MCF 10A (cell line): ENCODE measurements around the gene LPO. TPM values are rescaled to one million over a fixed set of nuclear protein-coding genes. Genes with fewer than 3 reads are reported as not detected.

Experiments used
- BruUV-seq: library from RNA; stranded (reverse); fragments of 400-500 nt; replicated peaks from 2 replicates; lab custom pipeline; 2021; lab: Mats Ljungman, UMichigan
- CTCF ChIA-PET: fragments of 300-600 bp; sonication (Branson Sonifier 250); formaldehyde crosslinking; extraction: SDS; loops from one replicate; lab custom pipeline; 2021; ENCODE audit warnings: antibody characterized with exemption, inconsistent platforms; lab: Yijun Ruan, JAX
- POLR2A ChIA-PET: fragments of 300-600, 350-650 bp; sonication (Branson Sonifier 250); formaldehyde crosslinking; extraction: SDS; loops from one replicate; lab custom pipeline; 2020; ENCODE audit warnings: antibody characterized with exemption, inconsistent platforms; lab: Yijun Ruan, JAX
- DNase-seq: peaks from one replicate; pipeline ENCODE4 v3.0.0-alpha.2; 2018; ENCODE audit not compliant: unreplicated experiment
- H3K27ac Mint-ChIP-seq: one replicate; pipeline ENCODE4 v1.8.0; 2022; ENCODE audit warnings: mild to moderate bottlenecking, low read depth, mixed read lengths; ENCODE audit not compliant: unreplicated experiment
- H3K27me3 Mint-ChIP-seq: one replicate; pipeline ENCODE4 v1.8.0; 2022; ENCODE audit warnings: mixed read lengths; ENCODE audit not compliant: insufficient read depth, unreplicated experiment
- H3K36me3 Mint-ChIP-seq: one replicate; pipeline ENCODE4 v1.8.0; 2022; ENCODE audit warnings: mild to moderate bottlenecking, moderate library complexity, mixed read lengths; ENCODE audit not compliant: insufficient read depth, unreplicated experiment
- H3K4me1 Mint-ChIP-seq: one replicate; pipeline ENCODE4 v1.8.0; 2022; ENCODE audit warnings: mixed read lengths; ENCODE audit not compliant: insufficient read depth, unreplicated experiment
- H3K4me3 Mint-ChIP-seq: one replicate; pipeline ENCODE4 v1.8.0; 2022; ENCODE audit warnings: mild to moderate bottlenecking, moderate library complexity, mixed read lengths; ENCODE audit not compliant: unreplicated experiment
- H3K9me3 Mint-ChIP-seq: one replicate; pipeline ENCODE4 v1.8.0; 2022; ENCODE audit warnings: mixed read lengths; ENCODE audit not compliant: unreplicated experiment
- intact Hi-C: fragments of 100-400 bp; cut with micrococcal nuclease; formaldehyde crosslinking; loops from 2 replicates; pipeline ENCODE4 v1.14.1; 2022
- total RNA-seq: library from RNA; stranded (reverse); gene quantifications from 2 replicates; pipeline ENCODE4 v1.2.3, GENCODE V29; 2022
- TF ChIP-seq, protein P1 (sequence below): fragments of 200-600 bp; IDR thresholded peaks from one replicate; pipeline ENCODE4 v1.8.0; 2022; ENCODE audit warnings: antibody characterized with exemption, mild to moderate bottlenecking; ENCODE audit not compliant: unreplicated experiment

LPO gene
- total RNA-seq, 1 experiment from 2014 or later, result not detected

DNA sequence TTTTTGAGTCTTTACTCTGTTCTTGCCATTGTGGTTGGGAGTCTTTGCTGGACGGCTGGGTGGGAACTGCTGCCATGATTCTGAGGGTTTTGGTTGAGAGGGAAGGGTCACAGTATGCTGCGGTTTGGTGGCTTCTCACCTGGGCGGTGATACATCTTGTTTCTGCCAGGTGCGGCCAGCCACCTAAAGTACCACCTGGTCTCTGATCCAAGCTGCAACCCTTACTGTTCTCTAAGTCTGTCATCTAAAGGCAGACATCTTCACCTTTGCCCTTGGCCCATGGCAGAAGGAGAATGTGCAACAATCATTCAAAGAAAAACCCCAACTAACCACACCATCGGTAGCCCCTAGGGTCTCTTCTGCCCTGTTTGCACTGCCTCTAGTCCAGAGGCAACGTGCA lies 62.0 kb downstream of the LPO start:
- Mint-ChIP-seq H3K27me3 (peaks cover 60% of the 10 kb centered on the region), H3K27ac (no peak overlapping the region), H3K4me3 (no peak overlapping the region), H3K4me1 (no peaks in the 10 kb centered on the region), H3K9me3 (no peaks in the 10 kb centered on the region), H3K36me3 (no peaks in the 10 kb centered on the region)
- TF ChIP-seq, protein P1, sequence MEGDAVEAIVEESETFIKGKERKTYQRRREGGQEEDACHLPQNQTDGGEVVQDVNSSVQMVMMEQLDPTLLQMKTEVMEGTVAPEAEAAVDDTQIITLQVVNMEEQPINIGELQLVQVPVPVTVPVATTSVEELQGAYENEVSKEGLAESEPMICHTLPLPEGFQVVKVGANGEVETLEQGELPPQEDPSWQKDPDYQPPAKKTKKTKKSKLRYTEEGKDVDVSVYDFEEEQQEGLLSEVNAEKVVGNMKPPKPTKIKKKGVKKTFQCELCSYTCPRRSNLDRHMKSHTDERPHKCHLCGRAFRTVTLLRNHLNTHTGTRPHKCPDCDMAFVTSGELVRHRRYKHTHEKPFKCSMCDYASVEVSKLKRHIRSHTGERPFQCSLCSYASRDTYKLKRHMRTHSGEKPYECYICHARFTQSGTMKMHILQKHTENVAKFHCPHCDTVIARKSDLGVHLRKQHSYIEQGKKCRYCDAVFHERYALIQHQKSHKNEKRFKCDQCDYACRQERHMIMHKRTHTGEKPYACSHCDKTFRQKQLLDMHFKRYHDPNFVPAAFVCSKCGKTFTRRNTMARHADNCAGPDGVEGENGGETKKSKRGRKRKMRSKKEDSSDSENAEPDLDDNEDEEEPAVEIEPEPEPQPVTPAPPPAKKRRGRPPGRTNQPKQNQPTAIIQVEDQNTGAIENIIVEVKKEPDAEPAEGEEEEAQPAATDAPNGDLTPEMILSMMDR, result no peak
- ChIA-PET CTCF (no interaction called here), POLR2A (no interaction called here)
- no peak for DNase-seq
- BruUV-seq, result no TSS peak
- intact Hi-C loops, result no loop called here

DNA sequence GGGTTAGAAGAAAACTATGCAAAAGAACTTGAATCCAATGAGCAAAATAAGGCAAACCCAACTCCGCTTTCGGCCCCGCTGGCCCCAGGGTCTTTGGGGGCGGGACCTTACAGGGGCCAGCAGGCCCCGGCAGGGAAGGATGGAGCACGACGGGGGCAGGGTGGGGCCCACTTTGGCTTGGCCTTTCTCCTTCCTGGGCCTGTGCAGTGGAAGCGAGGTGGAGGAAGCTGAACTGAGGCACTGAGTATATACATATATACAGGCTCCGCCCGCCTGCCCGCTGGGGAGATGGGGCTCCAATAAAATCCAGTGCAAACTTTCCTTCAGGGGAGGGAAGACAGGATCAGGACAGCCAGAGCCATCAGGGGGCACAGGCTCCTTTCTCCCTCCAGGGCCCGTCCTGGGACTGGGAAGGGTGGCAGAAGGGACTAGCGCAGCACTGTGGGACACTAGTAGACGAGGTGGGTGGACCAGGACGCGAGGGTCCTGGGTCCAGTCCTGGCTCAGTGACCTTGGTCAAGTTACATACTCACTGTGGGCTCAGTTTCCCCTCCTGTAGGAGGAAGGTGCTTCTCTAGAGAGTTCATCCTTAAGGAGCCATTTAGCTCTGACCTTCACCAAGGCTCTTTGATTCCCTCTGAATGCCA lies 63.2 kb downstream of the LPO start:
- no peaks in the 10 kb centered on the region for H3K9me3 Mint-ChIP-seq
- no peak overlapping the region for H3K27ac Mint-ChIP-seq
- H3K36me3 Mint-ChIP-seq, result no peaks in the 10 kb centered on the region
- no peak overlapping the region for H3K4me3 Mint-ChIP-seq
- no peak for DNase-seq
- CTCF ChIA-PET, result interaction anchor here (0.5 to 0.7 kb wide), 2 partner anchors 16 to 126 kb away, joined by 5 read pairs; no protein-coding TSS in a partner anchor
- POLR2A ChIA-PET, result no interaction called here
- H3K27me3 Mint-ChIP-seq, result peaks cover 63% of the 10 kb centered on the region
- TF ChIP-seq, protein P1, result no peak
- BruUV-seq, result no TSS peak
- intact Hi-C loops, result no loop called here
- no peaks in the 10 kb centered on the region for H3K4me1 Mint-ChIP-seq

DNA sequence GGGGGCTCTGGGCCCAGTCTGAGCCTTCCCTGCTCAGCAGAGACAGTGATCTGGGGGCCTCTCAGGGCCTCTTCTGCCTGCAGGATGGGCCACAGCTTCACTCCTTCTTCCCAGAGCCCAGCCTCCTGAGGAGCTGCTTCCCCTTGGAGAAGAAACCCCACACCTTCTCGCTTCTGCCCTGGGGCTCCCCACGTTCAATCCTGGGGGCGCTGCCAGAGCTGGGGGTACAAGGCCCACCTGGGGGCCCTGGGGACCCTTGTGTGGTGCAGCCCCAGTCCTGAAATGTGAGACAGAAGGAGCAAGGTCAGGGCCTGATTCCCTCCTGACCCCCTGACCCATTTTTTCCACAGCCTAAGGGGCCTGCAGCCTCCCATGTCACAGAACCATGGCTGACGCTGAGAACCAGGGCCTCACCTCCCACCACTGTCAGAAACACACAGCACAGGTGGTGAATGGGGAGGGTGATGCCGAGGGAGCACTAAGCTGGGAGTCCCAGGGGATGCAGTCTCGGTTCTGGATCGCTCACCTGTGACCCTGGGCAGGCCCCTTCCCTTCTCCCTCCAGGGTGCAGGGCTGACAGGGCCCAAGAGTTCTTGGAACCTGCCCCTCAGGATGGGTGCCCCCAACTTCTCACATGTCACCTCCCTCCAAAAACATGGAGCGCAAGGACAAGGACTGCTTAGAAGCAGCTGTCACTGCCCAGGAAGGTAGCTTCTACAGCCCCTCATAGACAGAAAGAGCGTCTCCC lies 64.0 kb downstream of the LPO start:
- TF ChIP-seq, protein P1, result no peak
- peaks cover 67% of the 10 kb centered on the region for H3K27me3 Mint-ChIP-seq
- no peak overlapping the region for H3K4me3 Mint-ChIP-seq
- BruUV-seq, result no TSS peak
- no peak overlapping the region for H3K27ac Mint-ChIP-seq
- H3K4me1 Mint-ChIP-seq, result no peaks in the 10 kb centered on the region
- H3K9me3 Mint-ChIP-seq, result no peaks in the 10 kb centered on the region
- ChIA-PET POLR2A (no interaction called here), CTCF (interaction anchor here (0.5 to 2.4 kb wide), 6 partner anchors 15 to 767 kb away, joined by 3 to 20 read pairs (median 5); no protein-coding TSS in a partner anchor)
- intact Hi-C loops, result no loop called here
- no peak for DNase-seq
- no peaks in the 10 kb centered on the region for H3K36me3 Mint-ChIP-seq

DNA sequence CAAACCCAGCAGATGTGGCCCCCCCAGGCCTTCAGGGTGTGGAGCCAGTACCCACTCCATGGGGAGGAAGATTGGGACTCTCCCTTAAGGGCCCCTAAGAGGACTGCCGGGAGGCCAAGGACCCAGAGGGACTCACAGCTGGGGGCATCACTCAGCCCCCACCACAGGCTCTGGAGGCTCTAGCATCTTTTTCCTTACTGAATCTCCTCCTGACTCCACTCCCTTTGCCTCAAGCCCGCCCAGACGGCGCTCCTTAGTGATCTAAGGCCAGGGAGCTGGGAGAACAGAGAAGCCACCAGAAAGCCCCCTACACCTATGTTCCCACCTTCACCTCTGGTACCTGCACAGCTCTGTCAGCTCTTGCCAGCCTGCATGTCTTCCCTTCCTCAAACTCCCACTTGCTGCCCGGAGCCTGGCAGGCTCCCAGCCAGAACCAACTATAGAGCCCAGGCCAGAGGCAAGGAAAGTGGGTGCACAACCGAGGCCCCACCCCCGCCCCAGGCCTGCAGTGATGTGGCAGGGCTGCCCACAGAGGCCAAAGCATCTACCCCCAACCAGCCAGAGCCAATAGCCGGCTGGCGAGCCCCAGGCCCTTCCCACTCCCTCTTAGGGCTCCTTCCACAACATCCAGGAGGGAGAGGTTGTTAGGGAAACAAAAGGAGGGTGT lies 64.7 kb downstream of the LPO start:
- no peak for DNase-seq
- BruUV-seq, result no TSS peak
- TF ChIP-seq, protein P1, result no peak
- Mint-ChIP-seq H3K4me1 (no peaks in the 10 kb centered on the region), H3K27me3 (peaks cover 63% of the 10 kb centered on the region), H3K9me3 (no peaks in the 10 kb centered on the region), H3K36me3 (no peaks in the 10 kb centered on the region), H3K4me3 (no peak overlapping the region), H3K27ac (no peak overlapping the region)
- ChIA-PET POLR2A (no interaction called here), CTCF (interaction anchor here (0.6 to 2.4 kb wide), 4 partner anchors 14 to 768 kb away, joined by 3 to 20 read pairs (median 4); no protein-coding TSS in a partner anchor)
- intact Hi-C loops, result no loop called here
